T-helper 2 cell treated with Interferon-gamma antibody and Interleukin-4, amounts not matched to agents 100 ng/mL and 5 ng/mL, for 36 hours (primary cell): ENCODE data around the gene CACNA1A. TPM values are rescaled to one million over a fixed set of nuclear protein-coding genes. Genes with fewer than 3 reads are reported as not detected.
"Not testable (repeated sequence)": the region's sequence is repeated elsewhere in the genome, so short reads cannot be mapped to it uniquely, and the experiment has no call there.

Experiments
- intact Hi-C: fragments of 100-400 bp; cut with micrococcal nuclease; formaldehyde crosslinking; loops from one replicate; pipeline ENCODE4 v1.15.1; 2023
- total RNA-seq: library from RNA; stranded (reverse); gene quantifications from 2 replicates; pipeline ENCODE4 v1.2.3, GENCODE V29; 2022

Gene CACNA1A
- total RNA-seq, 1 donor from 2014 or later, result 0.48 TPM

DNA sequence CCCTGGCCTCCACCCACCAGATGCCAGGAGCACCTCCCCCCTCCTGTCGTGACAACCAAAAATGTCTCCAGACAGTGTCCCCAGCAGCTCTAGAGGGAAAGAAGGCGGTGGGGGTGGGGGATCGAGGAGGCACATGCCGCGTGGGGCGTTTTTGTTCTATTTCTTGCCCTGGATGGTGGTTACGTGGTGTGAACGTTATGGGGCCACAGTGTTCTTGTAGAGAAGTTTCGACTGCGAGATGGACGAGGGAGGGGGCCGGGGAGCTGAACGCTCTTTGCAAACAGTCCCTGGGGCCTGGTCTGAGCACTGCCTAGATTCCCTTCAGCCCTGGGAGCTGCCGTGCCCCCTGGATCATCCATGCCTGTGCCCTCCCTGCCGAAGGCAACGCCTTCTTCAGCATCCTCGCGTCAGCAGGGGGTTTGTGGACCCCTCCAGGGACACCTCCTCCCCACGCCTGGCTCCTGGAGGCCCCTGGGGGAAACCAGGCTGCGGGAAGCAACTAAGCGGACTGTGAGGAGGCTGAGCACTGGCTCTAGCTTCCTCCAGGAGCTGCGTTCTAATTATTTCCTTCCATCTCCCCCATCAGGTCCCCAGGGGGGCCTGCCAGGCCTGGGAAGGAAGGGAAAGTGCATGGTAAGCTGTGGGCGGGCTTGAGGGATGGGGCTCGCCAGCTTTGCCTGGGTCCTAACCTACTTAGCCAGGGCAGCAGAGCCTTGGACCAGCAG is 224.6 kb downstream of the CACNA1A start:
- intact Hi-C loops, result no loop called here

DNA sequence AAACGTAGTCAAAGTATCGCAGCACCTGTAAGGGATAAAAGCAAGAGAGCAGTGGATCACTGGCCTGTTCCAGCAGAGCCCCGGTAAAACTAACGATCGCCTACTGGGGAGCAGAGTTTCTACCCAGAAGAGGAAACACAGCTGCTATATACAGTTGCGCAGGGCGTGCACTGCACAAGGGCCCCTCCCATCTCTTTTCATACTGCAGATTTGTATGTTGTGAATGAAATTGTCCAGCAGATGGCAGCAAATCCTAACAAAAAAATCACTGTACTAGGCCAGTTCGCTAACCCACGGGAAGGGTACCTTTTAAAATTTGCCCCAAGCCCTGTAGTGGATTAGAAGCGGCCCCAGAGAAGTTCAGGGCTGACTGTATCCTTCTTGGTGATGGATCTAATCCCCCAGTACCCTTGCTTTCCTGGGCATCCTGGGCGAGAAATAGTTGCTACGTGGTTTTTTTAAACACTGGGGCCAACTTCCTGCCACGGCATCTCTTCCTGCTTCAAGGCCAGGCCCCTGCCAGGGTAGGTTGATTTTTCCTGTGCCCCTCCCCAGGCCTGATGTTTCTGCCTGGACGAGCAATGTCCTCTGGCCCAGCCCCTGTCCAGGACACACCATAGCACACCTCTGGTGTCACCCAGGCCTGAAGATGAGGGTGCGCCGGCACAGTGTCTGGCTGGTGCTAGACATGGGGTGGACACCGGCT is 229.0 kb downstream of the CACNA1A start:
- intact Hi-C loops, result loop anchor here (1.0 to 10.0 kb wide), 4 partner anchors 154 to 585 kb away; no protein-coding TSS in a partner anchor

DNA sequence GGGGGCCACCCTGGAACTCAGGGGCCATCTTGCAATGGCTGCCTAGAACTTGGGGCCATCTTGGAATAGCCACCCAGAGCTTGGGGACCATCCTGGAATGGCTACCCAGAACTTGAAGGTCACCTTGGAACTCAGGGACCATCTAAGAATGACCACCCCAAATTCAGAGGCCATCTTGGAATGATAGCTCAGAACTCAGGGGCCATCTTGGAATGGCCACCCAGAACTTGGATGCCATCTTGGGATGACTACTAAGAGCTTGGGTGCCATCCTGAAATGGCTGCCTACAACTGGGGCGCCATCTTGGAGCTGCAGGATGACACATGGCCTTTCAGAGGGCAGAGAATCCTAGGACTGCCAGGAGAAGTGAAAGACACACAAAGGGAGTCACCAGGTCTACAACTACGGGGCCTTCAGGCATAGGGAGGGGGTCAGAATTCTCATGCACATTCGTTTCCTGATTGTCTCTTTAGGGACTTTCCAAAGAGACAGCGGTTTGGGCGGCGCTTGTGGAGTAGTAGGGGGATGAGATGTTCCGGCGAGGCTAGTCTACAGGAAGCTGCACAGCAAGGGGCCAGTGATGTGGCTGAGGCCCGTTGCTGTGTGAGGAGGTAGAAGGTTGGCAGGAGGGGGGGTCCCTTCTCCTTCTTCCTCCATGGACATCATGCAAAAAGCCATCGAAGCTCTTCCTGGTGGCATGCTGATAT is 231.1 kb downstream of the CACNA1A start:
- intact Hi-C loops, result loop anchor here (5.0 to 10.0 kb wide), 2 partner anchors 450 to 587 kb away; no protein-coding TSS in a partner anchor

DNA sequence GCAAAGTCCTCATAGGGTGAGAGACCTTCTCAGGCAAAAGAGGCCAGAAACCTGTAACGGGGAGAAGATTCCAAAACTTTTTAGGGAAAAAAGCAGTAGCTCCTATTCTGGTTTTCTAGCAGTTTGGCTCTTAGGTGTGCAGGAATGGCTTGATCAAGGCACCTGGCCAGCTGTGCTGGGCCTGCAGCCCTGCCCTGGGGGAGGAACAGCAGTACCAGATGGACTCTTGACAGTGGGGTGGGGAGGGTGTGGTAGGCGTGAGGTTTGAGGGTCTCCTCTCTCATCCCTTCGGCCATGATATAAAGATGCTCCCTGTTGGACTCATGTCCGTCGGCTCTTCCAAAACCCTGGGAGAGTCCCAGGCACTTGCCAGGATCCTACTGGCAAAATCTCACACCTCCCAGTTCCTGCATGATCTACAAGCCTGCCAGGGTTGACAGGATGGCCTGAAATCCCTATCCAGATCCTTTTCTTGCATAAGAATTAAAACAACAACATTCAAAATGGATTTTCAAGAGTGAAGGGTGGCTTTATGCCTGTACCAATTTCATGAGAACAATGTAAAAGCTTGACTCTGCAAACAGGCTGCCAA is 235.7 kb downstream of the CACNA1A start:
- intact Hi-C loops, result loop anchor here (10.0 kb wide), 1 partner anchor 454 kb away; no protein-coding TSS in a partner anchor

DNA sequence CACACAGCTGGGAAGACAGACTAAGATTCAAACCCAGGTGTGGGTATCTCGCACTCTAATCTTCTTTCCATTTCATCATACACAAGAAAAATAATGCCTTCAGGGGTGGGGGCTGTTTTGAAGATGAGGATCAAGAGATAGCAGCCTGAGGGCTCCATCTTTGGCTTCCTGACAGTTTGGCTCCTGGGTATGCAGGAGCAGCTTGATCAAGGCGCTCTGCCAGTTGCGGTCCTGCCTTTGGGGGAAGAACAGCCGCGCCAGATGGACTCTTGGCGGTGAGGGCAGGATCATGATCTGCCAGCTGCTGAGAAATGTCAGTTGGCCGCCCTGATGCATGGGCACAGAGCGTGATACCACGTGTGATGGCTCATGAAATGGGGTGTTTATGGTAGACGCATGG is 236.9 kb downstream of the CACNA1A start:
- intact Hi-C loops, result no loop called here

DNA sequence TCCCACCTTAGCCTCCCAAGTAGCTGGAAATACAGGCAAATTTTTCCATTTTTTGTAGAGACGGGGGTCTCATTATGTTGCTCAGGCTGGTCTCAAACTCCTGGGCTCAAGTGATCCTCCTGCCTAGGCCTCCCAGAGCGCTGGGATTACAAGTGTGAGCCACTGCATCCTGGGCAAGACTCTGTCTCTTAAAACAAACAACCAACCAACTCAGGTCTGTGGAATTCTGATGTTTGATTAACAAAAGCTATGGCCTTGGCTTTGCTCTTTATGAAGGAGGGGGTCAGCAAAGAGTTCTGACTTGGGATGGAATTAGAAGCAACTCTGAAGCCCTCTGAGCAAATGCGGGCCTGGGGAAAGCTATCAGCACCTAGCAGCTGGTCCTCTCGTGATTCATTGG is 238.4 kb downstream of the CACNA1A start:
- intact Hi-C loops, result no loop called here

DNA sequence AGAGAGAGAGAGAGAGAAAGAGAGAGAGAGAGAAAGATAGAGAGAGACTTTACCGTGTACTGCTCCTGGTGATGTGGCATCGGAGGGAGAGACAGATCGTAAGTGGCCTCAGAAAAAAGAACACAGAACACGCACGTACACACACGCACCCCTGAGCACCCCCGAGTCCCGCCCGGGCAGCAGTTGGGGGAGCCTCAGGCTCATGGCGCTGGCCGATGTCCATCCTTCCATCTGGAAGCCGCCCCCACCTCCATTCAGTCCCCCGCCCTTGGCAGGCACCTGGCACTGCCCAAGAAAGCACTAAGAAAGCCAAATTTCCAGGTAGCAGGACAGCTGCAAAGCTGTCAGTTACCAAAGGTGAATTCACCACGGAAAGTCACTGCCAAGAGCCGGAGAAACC is 239.1 kb downstream of the CACNA1A start:
- intact Hi-C loops, result no loop called here

DNA sequence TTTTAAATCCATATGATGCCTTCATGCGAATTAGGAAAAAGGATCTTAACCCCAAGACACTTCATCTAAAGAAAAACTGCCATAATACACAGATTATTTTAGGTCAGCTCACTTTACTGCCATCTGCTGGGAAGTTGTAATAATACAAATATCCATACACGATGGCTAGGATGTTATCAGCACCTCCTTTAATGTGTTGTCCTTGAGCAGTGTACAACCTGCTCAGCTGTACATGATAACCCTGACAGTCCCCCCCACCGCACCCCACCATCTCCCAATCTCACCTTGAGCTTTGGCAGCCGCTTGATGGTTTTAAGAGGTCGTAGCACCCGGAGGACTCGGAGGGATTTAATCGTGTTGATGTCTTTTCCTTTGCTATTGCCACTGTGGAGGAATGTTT is 243.8 kb downstream of the CACNA1A start:
- intact Hi-C loops, result loop anchor here (1.0 to 2.0 kb wide), 2 partner anchors 67 to 112 kb away; partner anchors contain the start of genes IER2 and STX10

DNA sequence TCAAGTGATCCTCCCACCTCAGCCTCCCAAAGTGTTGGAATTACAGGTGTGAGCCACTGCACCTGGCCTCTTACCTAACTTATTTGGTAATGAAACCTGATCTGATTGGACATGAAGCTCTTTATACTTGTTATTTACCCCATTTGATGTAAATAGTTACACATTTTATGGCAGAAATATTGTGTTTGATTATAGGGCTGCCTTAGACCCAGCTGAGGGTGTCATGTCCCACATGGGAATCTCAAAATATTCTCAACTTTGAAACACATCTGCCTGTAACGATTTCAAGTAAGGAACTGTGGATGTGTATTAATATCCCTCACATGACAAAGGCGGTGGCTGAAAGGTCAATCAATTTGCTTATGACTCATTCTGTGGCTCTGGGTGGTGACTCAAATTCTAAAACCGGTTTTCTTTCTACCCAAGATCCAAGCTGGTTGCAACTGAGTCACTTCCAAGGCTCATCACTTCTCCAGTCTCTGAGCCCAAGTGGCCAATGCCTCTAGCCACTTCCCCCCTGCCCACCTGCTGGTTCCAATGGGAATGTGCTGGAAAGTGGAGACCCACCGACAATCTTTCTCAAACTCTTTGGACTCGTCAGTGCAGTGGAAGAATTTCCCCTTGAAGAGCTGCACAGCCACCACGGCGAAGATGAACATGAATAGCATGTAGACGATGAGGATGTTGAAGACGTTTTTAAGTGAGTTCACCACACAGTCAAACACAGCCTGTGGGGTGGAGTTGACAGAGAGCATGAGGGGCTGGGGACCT is 245.2 kb downstream of the CACNA1A start:
- intact Hi-C loops, result no loop called here

DNA sequence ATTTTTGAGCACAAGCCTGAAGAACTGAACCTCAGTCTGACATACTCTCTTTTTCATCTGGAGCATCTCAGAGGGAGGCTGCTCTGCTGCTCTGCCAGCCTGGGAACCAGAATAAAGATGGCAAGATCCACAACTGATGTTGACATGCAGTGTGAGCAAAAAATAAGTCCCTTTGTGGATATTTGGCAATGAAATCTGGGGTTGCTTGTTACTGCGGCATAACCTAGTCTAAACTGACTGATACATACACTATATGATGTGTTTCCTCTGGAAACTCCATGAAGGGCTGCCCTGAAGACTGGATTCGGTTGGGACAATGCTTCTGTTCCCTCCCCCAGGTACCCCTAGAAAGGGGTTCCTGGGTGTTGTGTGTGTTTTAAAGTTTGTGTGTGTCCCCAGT is 249.4 kb downstream of the CACNA1A start:
- intact Hi-C loops, result no loop called here

DNA sequence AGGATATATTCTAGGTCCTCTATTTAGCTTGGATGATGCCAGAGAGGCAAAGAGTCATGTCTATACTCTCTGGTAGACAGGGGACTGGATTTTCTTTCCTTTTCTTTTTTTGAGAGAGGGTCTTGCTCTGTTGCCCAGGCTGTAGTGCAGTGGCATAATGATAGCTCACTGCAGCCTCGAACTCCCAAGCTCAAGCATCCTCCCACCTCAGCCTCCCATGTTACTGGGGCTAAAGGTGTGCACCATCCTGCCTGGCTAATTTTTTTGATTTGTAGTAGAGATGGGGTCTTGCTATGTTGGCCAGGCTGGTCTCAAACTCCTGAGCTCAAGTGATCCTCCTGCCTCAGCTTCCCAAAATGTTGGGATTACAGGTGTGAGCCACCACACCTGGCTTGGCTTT is 249.9 kb downstream of the CACNA1A start:
- intact Hi-C loops, result not testable (repeated sequence)

DNA sequence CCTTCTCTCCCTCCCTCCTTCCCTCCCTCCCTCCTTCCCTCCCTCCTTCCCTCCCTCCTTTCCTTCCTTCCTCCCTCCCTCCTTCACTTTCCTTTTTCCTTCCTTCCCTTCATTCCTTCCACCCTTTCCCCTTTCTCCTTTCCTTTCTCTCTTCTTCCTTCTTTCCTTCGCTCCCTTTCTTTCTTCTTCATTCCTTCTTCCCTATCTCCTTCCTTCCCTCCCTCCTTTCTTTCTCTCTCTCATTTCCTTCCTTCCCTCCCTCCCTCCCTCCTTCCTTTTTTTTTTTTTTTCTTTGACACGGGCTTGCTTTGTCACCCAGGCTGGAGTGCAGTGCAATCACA is 250.6 kb downstream of the CACNA1A start:
- intact Hi-C loops, result no loop called here

DNA sequence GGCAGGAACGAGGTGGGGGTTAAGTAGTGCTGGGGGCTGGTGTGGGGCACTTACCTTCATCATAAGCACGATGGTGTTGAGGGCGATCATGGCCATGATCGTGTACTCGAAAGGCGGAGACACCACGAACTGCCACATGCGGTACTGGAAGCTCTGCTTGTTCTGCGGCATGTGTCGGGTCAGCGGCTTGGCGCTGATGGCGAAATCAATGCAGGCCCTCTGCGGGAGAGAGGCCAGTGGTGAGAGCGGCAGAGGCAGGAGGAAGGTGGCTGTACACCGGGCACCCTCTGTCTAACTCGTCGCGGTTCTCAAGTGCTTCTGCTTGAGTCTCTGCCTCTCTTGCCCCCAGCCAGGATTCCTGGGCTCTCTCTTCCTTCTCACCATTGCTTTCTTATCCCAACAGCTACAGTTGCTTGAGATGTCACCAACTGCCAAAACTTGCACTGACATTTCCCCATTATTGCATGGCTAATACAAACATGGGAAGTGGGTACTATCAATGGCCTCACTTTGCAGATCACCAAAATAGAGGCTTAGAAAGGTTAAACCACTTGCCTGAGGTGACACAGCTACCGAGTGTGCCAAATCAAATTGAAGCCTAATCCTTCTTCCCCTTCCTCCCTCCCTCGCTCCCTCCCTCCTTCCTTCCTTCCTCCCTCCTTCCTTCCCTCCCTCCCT is 251.1 kb downstream of the CACNA1A start:
- intact Hi-C loops, result no loop called here

DNA sequence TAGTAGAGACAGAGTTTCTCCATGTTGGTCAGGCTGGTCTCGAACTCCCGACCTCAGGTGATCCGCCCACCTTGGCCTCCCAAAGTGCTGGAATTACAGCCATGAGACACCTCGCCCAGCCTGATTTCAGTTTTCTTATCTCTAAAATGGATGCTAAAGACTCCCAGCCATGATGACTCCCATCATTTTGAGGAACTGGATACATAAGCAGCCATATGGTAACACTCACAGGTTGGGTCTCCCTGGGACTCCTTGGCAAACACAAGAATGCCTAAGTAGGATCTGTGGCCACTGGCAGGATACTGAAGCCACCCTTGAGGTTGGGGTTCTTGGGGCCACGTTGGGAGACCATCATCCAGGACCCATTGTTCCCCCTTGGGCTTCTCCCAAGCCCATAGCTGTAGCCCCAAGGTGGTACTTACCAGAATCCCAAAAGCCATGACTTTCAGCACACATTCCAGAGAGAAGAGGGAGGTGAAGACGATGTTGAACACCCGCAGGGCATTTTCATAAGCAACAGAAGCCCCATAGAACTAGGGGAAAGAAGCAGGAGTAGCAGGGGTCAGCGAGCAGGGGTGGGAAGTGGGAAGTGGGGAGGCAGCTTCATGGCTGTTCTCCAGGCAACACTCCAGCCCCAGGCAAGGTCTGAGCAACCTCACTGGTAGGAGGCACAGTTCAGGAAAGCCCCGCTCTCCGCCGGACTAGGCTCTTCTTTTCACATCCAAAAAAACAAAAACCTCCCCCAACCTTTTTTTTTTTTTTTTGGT is 253.5 kb downstream of the CACNA1A start:
- intact Hi-C loops, result no loop called here

DNA sequence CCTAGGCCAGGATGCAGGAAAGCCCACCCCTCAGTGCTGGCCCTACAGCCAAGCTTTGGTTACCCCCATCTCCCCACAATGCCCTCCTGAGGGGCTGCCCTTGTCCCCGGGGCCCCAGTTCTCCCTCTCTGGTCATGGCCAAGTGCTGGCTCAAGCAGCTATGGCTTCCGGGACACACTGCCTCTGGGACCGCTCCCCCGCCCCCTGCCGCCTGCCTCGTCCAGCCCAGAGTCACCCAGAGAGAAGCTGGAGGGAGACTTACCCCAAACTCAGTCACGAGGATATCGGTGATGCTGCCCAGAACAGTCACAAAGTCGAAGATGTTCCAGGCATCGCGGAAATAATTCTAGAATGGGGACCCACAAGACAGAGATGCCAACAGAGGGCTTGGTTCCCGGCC is 261.4 kb downstream of the CACNA1A start:
- intact Hi-C loops, result no loop called here

DNA sequence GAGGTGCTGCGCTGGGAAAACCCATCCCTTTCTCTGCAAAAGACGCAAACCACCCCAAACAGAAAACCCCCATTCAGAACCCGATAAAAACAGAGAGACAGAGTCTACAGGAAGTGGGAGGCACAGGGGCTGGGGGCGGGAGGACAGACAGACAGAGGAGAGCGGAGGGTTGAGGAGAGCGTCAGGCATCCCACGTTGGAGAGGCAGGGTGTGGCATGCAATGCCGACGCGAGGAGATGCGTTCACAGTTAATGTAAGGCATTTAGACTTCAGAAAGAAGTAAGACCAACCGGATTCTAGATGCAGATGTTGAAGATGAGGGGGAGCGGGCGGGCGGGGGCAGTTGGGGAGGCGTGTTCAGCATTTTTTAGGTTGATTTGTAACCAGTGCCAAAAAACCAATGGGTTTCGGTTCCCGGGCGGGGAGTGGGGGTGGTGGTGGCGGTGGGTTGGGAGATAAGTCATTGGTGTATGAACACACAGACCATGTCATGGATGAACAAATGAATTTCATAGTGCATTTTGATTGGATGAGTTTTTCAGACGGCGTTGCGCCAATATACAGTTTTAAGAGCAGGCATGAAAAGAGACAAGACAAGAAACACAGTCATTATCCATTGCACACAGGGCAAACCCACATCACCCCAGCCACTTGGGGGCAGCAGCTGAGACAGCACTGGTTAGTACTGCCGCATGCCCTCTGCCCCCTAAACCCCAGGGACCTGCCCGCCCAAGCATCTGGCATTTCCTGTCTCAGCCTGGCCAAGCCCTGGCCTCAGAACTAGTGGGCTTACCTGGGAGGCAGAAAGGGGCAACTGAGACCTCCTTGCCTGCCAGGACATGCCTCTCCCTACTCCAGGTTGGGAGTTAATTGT is 264.8 kb downstream of the CACNA1A start:
- intact Hi-C loops, result no loop called here

DNA sequence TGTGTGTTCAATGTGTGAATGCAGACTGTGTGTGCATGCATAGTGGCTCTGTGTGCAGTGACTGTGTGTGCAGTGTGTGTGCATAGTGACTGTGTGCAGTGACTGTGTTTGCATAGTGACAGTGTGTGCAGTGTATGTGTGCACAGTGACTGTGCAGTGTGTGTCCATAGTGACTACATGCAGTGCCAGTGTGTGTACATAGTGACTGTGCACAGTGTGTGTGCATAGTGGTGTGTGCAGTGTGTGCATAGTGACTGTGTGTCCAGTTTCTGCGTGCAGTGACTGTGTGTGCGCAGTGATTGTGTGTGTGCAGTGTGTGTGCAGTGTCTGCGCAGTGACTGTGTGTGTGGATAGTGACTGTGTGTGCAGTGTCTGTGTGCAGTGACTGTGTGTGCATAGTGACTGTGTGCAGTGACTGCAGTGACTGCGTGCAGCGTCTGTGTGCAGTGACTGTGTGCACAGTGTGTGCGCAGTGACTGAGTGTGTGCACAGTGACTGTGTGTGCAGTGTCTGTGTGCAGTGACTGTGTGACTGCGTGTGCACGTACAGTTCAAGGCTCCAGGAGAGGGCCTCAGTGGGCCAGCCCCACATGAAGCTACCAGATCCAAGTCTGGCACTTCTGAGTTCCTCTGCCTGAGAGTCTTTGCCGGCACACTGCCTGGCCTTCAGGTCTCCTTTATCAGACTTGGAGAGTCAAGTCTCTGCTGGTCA is 265.8 kb downstream of the CACNA1A start:
- intact Hi-C loops, result no loop called here

DNA sequence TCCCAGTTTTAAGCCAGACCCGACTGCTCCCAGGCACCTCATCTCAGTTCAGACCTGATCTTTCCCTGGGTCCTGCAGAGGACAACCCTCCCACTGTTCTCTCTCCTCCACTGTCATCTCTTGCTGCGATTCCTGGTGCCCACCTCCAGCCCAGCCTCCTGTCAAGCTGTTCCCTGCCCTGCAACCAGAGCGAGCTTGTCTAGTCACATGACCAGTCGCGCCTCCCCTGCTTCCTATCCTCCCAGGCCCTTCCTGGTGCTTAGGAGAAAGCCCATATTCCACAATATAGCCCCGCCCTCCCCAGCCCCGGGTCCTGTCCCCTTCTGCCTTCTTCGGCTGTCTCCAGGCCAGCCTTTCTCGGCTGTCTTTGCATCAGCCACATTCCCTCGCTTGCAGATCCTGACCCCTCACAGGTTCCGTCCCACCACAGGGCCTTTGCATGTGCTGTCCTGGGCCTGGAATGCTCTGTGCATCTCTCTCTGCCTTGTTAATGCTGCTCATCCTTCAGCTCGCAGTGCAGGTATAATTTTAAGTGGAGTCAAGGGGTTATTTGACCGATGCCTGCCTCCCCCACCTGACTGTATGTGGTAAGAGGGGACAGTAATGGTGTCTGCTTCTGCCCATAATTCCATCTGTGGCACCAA is 267.3 kb downstream of the CACNA1A start:
- intact Hi-C loops, result no loop called here
